WTC11 (cell line): ENCODE results near the gene LUC7L. TPM values are rescaled to one million over a fixed set of nuclear protein-coding genes. Genes with fewer than 3 reads are reported as not detected.
A peak's percentile ranks its signal among the peaks of the same experiment; 100 is the strongest.

Experiments used
- AFF4 ChIP-seq: sonication (generic); formaldehyde crosslinking; IDR thresholded peaks from 2 replicates; pipeline ENCODE4 v1.8.1; 2023; ENCODE audit warnings: mild to moderate bottlenecking, missing genetic modification reagents, borderline replicate concordance
- ATF1 ChIP-seq: sonication (generic); formaldehyde crosslinking; IDR thresholded peaks from 2 replicates; pipeline ENCODE4 v1.8.1; 2023; ENCODE audit warnings: mild to moderate bottlenecking, moderate library complexity, missing genetic modification reagents
- E2F4 ChIP-seq: sonication (generic); formaldehyde crosslinking; IDR thresholded peaks from 2 replicates; pipeline ENCODE4 v1.8.1; 2022; ENCODE audit warnings: low read depth, mild to moderate bottlenecking, moderate library complexity, missing genetic modification reagents, borderline replicate concordance
- E2F5 ChIP-seq: sonication (generic); formaldehyde crosslinking; IDR thresholded peaks from 2 replicates; pipeline ENCODE4 v1.8.1; 2022; ENCODE audit warnings: mild to moderate bottlenecking, moderate library complexity, missing genetic modification reagents
- FOXK1 ChIP-seq: sonication (generic); formaldehyde crosslinking; IDR thresholded peaks from 2 replicates; pipeline ENCODE4 v1.8.0; 2022; ENCODE audit warnings: mild to moderate bottlenecking, moderate library complexity, missing genetic modification reagents
- FOXP4 ChIP-seq: sonication (generic); formaldehyde crosslinking; IDR thresholded peaks from 2 replicates; pipeline ENCODE4 v1.8.0; 2022; ENCODE audit warnings: mild to moderate bottlenecking, missing genetic modification reagents
- HMGA2 ChIP-seq: fragments of 250-450 bp; sonication (Bioruptor Pico); IDR thresholded peaks from 2 replicates; pipeline ENCODE4 v1.4.0; 2021; ENCODE audit warnings: mild to moderate bottlenecking, moderate library complexity
- IRF2 ChIP-seq: sonication (generic); formaldehyde crosslinking; IDR thresholded peaks from 2 replicates; pipeline ENCODE4 v1.8.0; 2022; ENCODE audit warnings: low read depth, missing genetic modification reagents, borderline replicate concordance
- MYBL2 ChIP-seq: sonication (generic); formaldehyde crosslinking; IDR thresholded peaks from 2 replicates; pipeline ENCODE4 v1.8.1; 2023; ENCODE audit warnings: mild to moderate bottlenecking, moderate library complexity, missing genetic modification reagents
- NFATC4 ChIP-seq: fragments of 250-450 bp; sonication (Bioruptor Pico); IDR thresholded peaks from 2 replicates; pipeline ENCODE4 v1.9.0; 2021; ENCODE audit warnings: mild to moderate bottlenecking
- NR1H2 ChIP-seq: sonication (generic); formaldehyde crosslinking; IDR thresholded peaks from 2 replicates; pipeline ENCODE4 v1.9.0; 2021; ENCODE audit warnings: mild to moderate bottlenecking, moderate library complexity, missing genetic modification reagents
- PRRX2 ChIP-seq: fragments of 250-450 bp; sonication (Bioruptor Pico); IDR thresholded peaks from 2 replicates; pipeline ENCODE4 v1.8.0; 2021; ENCODE audit warnings: mild to moderate bottlenecking
- SMAD3 ChIP-seq: sonication (generic); formaldehyde crosslinking; IDR thresholded peaks from 2 replicates; pipeline ENCODE4 v1.8.0; 2022; ENCODE audit warnings: missing genetic modification reagents, mild to moderate bottlenecking, borderline replicate concordance
- ZNF138 ChIP-seq: sonication (generic); formaldehyde crosslinking; conservative IDR thresholded peaks from 2 replicates; pipeline ENCODE4 v1.8.1; 2022; ENCODE audit warnings: mild to moderate bottlenecking, moderate library complexity, missing genetic modification reagents
- ZNF232 ChIP-seq: sonication (generic); formaldehyde crosslinking; IDR thresholded peaks from 2 replicates; pipeline ENCODE4 v1.8.0; 2022; ENCODE audit warnings: mild to moderate bottlenecking, missing genetic modification reagents
- ZNF317 ChIP-seq: sonication (generic); formaldehyde crosslinking; IDR thresholded peaks from 2 replicates; pipeline ENCODE4 v1.8.1; 2023; ENCODE audit warnings: low read depth, mild to moderate bottlenecking, moderate library complexity, missing genetic modification reagents, borderline replicate concordance
- ZSCAN18 ChIP-seq: fragments of 250-450 bp; sonication (Bioruptor Pico); IDR thresholded peaks from 2 replicates; pipeline ENCODE4 v2.1.2; 2022; ENCODE audit warnings: mild to moderate bottlenecking, moderate library complexity
- total RNA-seq: library from RNA; stranded (reverse); gene quantifications from 3 replicates; pipeline ENCODE4 v1.2.3, GENCODE V29; 2021
- TF ChIP-seq, protein P1 (sequence below): fragments of 250-450 bp; sonication (Bioruptor Pico); IDR thresholded peaks from 2 replicates; pipeline ENCODE4 v1.9.0; 2021; ENCODE audit warnings: mild to moderate bottlenecking, borderline replicate concordance
- TF ChIP-seq, protein P2 (sequence below): fragments of 250-450 bp; sonication (Bioruptor Pico); conservative IDR thresholded peaks from 2 replicates; pipeline ENCODE4 v1.9.0; 2021; ENCODE audit warnings: mild to moderate bottlenecking
- TF ChIP-seq, protein P3 (sequence below): sonication (generic); formaldehyde crosslinking; IDR thresholded peaks from 2 replicates; pipeline ENCODE4 v1.8.0; 2023; ENCODE audit warnings: missing genetic modification reagents

LUC7L gene
- total RNA-seq, 1 experiment from 2014 or later, result 111 TPM

GRCh38 chr16:180681-181564 lies 48.3 kb downstream of the LUC7L start (continued):
- TF ChIP-seq E2F5 (CRISPR knock-in tag) (peak; percentile 92; the same call in 1 of the 2 replicates), ZNF138 (peak; percentile 96), ZSCAN18 (no peak), ZNF317 (CRISPR knock-in tag) (peak; percentile 71; the same call in 1 of the 2 replicates), PRRX2 (CRISPR knock-in tag) (peak; percentile 94), E2F4 (CRISPR knock-in tag) (peak; percentile 93), ZNF232 (peak; percentile 96), ATF1 (no peak; the same call in 1 of the 2 replicates), NFATC4 (CRISPR knock-in tag) (peak; percentile 68), NR1H2 (CRISPR knock-in tag) (peak; percentile 63; the same call in 1 of the 2 replicates), SMAD3 (CRISPR knock-in tag) (peak; percentile 98), FOXP4 (peak; percentile 97), FOXK1 (CRISPR knock-in tag) (peak; percentile 96), IRF2 (peak; percentile 83; the same call in 1 of the 2 replicates), AFF4 (peak; percentile 92; the same call in 1 of the 2 replicates), HMGA2 (CRISPR knock-in tag) (no peak), MYBL2 (peak; percentile 97)
- TF ChIP-seq, protein P1, sequence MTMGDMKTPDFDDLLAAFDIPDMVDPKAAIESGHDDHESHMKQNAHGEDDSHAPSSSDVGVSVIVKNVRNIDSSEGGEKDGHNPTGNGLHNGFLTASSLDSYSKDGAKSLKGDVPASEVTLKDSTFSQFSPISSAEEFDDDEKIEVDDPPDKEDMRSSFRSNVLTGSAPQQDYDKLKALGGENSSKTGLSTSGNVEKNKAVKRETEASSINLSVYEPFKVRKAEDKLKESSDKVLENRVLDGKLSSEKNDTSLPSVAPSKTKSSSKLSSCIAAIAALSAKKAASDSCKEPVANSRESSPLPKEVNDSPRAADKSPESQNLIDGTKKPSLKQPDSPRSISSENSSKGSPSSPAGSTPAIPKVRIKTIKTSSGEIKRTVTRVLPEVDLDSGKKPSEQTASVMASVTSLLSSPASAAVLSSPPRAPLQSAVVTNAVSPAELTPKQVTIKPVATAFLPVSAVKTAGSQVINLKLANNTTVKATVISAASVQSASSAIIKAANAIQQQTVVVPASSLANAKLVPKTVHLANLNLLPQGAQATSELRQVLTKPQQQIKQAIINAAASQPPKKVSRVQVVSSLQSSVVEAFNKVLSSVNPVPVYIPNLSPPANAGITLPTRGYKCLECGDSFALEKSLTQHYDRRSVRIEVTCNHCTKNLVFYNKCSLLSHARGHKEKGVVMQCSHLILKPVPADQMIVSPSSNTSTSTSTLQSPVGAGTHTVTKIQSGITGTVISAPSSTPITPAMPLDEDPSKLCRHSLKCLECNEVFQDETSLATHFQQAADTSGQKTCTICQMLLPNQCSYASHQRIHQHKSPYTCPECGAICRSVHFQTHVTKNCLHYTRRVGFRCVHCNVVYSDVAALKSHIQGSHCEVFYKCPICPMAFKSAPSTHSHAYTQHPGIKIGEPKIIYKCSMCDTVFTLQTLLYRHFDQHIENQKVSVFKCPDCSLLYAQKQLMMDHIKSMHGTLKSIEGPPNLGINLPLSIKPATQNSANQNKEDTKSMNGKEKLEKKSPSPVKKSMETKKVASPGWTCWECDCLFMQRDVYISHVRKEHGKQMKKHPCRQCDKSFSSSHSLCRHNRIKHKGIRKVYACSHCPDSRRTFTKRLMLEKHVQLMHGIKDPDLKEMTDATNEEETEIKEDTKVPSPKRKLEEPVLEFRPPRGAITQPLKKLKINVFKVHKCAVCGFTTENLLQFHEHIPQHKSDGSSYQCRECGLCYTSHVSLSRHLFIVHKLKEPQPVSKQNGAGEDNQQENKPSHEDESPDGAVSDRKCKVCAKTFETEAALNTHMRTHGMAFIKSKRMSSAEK (CRISPR knock-in tag), result no peak
- TF ChIP-seq, protein P2, sequence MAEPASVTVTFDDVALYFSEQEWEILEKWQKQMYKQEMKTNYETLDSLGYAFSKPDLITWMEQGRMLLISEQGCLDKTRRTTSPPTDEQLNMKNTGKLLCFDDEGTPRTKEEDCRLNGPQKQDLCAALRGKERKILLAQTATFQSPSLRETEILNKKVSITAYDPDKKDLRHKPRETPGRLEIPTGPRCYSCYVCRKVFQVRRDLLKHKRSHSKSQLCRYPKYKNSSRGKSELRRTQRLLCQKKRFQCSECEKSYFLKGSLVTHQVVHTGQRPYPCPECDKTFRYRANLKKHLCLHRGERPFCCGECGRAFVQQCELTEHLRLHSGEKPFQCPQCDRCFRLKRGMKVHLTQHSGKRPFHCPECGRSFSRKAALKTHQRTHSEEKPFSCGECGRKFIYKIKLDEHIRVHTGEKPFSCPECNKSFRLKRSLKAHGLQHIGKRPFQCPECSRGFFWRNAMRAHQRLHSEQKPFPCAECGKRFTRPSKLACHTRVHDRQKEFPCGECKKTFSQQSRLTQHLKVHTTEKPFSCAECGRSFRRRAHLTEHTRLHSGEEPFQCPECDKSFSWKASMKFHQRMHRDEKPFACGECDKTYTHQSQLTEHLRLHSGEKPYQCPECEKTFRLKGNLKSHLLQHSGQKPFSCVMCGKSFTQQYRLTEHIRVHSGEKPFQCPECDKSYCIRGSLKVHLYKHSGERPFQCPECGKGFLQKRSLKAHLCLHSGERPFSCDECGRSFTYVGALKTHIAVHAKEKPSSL, result 0 out of 2 replicates have a peak, but pooled peaks have one; percentile 23
- TF ChIP-seq, protein P3, sequence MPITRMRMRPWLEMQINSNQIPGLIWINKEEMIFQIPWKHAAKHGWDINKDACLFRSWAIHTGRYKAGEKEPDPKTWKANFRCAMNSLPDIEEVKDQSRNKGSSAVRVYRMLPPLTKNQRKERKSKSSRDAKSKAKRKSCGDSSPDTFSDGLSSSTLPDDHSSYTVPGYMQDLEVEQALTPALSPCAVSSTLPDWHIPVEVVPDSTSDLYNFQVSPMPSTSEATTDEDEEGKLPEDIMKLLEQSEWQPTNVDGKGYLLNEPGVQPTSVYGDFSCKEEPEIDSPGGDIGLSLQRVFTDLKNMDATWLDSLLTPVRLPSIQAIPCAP, result peak; percentile 97
